PFSK-1 (cell line): Measurements from ENCODE around the gene MAGEA3.
"Not testable (repeated sequence)": the region's sequence is repeated elsewhere in the genome, so short reads cannot be mapped to it uniquely, and the experiment has no call there.

Experiments
- FOXP2 ChIP-seq: optimal IDR thresholded peaks from 2 replicates; pipeline ENCODE3; 2011; ENCODE audit warnings: borderline replicate concordance, control low read depth, inconsistent platforms; ENCODE audit not compliant: insufficient read depth; ENCODE audit errors: extremely low read length, extremely low read depth
- POLR2AphosphoS5 ChIP-seq: IDR thresholded peaks from 2 replicates; pipeline ENCODE4 v1.6.1; 2012; ENCODE audit warnings: low read depth, mild to moderate bottlenecking, control low read depth, low read length, moderate library complexity
- REST ChIP-seq, 2 experiments: IDR thresholded peaks; 2 replicates each; pipeline versions ENCODE4 v1.6.1 to v1.8.0; 2011 to 2012; ENCODE audit warnings: low read depth in 2 of 2, low read length in 2 of 2, control low read depth in 1 of 2, inconsistent platforms in 1 of 2, mild to moderate bottlenecking in 1 of 2, moderate library complexity in 1 of 2; ENCODE audit not compliant: insufficient read depth in 1 of 2
- SIN3A ChIP-seq: IDR thresholded peaks from 2 replicates; pipeline ENCODE4 v1.6.1; 2012; ENCODE audit warnings: mild to moderate bottlenecking, low read length, moderate library complexity, borderline replicate concordance; ENCODE audit not compliant: insufficient read depth
- TAF1 ChIP-seq: IDR thresholded peaks from 2 replicates; pipeline ENCODE4 v1.6.1; 2012; ENCODE audit warnings: low read length, control low read depth, borderline replicate concordance; ENCODE audit not compliant: insufficient read depth

Gene MAGEA3

GRCh38 chrX:152658302-152658701, 40.3 kb upstream of the MAGEA3 start:
- TF ChIP-seq FOXP2 (no peak), SIN3A (no peak), POLR2AphosphoS5 (no peak), TAF1 (no peak), REST (IDR thresholded peaks at IDR 0.05; ENCODE audit: insufficient read depth in 1 of 2, low read depth in 2 of 2, low read length in 2 of 2) (no peak)

GRCh38 chrX:152663086-152663485, 35.5 kb upstream of the MAGEA3 start:
- TF ChIP-seq POLR2AphosphoS5 (no peak), SIN3A (no peak), FOXP2 (no peak), TAF1 (no peak), REST (IDR thresholded peaks at IDR 0.05; ENCODE audit: insufficient read depth in 1 of 2, low read depth in 2 of 2, low read length in 2 of 2) (no peak)

- TF ChIP-seq TAF1 (no peak), FOXP2 (no peak), POLR2AphosphoS5 (no peak), REST (IDR thresholded peaks at IDR 0.05; ENCODE audit: insufficient read depth in 1 of 2, low read depth in 2 of 2, low read length in 2 of 2) (no peak), SIN3A (no peak)
Observed at GRCh38 chrX:152674135-152674534, 24.5 kb upstream of the MAGEA3 start.

- TF ChIP-seq TAF1, FOXP2, SIN3A: not testable (repeated sequence)
Observed at GRCh38 chrX:152709173-152709572, 10.6 kb downstream of the MAGEA3 start, which contains the start of gene CSAG2. CSAG2 (minus strand) TSS chrX:152709273; CDS start chrX:152709112, 161 bp downstream.

GRCh38 chrX:152713815-152714787, 15.5 kb downstream of the MAGEA3 start, which contains the start of gene MAGEA2B:
MAGEA2B (plus strand) TSS chrX:152714628; CDS start chrX:152717107, 2,479 bp downstream.
- not testable (repeated sequence) for TF ChIP-seq TAF1; REST (IDR thresholded peaks at IDR 0.05; ENCODE audit: insufficient read depth in 1 of 2, low read depth in 2 of 2, low read length in 2 of 2); SIN3A
